CD4-positive, alpha-beta T cell treated with Interferon gamma for 1 hour (primary cell): ENCODE results near the gene PAH.

ENCODE experiments used
- DNase-seq: peaks from one replicate; pipeline ENCODE4 v3.0.0-alpha.2; 2020

PAH gene

GRCh38 chr12:102814691-102815367 is 102.2 kb downstream of the PAH start:
- DNase-seq = no peak

- no peak for DNase-seq
These were observed 104.7 kb downstream of the PAH start for GRCh38 chr12:102812344-102812743.

DNA sequence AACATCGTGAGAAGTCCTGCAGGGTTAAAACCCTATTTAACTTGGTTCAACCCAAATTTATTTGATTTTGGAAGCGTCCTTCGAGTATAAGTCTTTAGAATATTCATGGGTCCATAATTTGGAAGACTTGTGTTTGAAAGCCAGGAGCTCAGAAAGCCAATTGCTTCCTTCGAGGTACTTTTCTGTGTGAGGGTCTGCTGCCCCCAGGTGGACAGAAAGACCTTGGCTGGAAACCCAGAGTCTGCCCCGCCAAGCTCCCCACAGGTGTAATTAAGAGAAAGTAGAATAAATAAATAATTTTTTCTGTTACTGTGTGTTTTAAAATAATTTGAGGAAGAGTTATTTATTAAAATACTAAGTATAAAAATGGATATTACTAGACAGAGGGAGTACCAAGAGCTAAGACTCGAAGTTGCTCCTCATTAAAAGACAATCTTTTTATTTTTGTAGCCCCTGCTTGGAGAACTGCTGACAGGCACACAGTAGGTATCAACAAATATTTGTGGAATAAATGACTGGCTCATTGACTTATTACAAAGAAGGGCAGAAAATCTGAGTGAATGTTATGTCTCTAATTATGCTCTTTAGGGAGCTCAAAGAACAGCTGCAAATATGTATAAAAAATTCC is 105.8 kb downstream of the PAH start:
- no peak for DNase-seq

GRCh38 chr12:102808412-102808811 is 108.6 kb downstream of the PAH start:
- no peak for DNase-seq

- DNase-seq = no peak
These were observed 110.5 kb downstream of the PAH start for GRCh38 chr12:102806592-102806991.

GRCh38 chr12:102806110-102806509 is 110.9 kb downstream of the PAH start:
- DNase-seq = no peak

GRCh38 chr12:102800565-102800964 is 116.5 kb downstream of the PAH start:
- DNase-seq = no peak

- no peak for DNase-seq
These were observed 117.8 kb downstream of the PAH start for GRCh38 chr12:102799229-102799628.

GRCh38 chr12:102797528-102797927 is 119.5 kb downstream of the PAH start:
- no peak for DNase-seq

DNA sequence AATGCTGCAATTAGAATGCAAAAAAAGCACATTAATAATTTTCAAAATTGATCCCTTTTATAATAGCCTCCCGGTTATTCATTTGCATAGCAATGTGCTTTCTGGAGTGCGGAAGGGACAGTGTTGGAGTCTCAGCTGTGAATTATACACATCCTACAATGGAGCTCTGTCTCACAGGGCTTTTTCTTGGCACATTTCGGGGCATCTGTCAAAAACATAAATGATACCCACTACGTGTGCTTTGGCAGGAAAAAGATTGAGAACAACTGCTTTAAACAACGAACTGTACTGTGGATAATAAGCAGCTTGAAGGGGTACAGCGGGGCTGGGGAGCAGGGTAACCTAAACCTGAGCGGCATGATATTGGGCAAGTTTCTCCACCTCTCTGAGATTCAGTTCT is 123.1 kb downstream of the PAH start:
- DNase-seq = no peak
